Fibroblast of skin of right biceps (primary cell): Measurements from ENCODE around the gene AGAP1.

ENCODE experiments used
- DNase-seq: peaks from one replicate; pipeline ENCODE4 v3.0.0-alpha.2; 2013

The AGAP1 gene

DNA sequence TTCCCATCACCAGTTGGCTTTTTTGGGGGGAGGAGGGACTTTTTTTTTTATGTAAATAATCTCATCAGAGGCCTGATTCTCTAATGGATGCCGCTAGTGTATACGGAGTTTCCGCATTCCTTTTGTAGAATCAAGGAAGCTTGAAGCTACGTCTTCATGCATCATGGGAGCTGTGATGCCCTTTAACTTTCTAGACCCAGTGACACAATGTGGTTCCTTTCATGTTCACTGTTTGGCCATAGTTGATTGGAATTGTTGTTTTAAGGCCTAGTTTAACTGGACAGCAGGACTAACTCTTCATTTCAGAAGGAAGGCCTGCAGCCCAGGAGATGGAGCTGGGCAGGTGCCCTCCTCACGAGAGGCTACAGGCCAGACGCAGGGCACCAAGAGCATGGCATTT is 287.9 kb downstream of the AGAP1 start:
- no peak for DNase-seq

DNA sequence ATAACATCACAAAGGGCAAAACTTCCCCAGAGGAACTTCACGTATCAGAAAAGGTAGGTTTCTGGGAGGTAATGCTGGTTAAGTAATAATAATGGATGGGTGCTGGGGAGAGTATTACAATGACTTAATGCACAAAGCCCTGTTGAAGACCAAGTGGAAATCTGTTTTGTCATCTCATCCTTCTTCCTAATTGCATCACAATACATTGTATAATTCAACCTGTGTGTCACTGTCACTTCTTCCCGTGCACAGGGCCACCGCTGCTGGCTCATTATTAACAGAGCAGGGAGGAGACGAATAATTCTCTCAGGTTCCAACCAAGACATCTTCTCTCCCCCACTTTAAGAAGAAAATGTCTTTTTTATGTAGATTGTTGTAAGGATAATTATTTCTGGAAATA is 290.9 kb downstream of the AGAP1 start:
- no peak for DNase-seq

DNA sequence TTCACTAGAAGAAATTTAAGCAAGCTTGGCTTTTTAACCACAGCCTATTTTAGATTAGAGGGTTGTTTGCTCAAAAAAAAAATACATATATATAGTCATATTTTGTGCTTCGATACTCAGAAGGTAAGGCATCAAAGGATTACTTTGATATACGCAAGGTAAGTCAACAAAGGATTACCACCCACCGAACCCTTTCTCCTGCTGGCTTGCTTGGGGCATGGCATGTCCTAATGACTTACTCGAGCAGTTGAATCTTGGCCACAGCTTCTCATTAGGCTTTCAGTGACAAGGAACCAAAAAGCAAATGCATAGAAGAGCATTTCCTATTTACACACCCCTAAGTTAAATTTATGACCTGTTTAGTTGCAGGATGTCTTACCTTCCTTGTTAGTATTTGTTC is 295.7 kb downstream of the AGAP1 start:
- DNase-seq: no peak

DNA sequence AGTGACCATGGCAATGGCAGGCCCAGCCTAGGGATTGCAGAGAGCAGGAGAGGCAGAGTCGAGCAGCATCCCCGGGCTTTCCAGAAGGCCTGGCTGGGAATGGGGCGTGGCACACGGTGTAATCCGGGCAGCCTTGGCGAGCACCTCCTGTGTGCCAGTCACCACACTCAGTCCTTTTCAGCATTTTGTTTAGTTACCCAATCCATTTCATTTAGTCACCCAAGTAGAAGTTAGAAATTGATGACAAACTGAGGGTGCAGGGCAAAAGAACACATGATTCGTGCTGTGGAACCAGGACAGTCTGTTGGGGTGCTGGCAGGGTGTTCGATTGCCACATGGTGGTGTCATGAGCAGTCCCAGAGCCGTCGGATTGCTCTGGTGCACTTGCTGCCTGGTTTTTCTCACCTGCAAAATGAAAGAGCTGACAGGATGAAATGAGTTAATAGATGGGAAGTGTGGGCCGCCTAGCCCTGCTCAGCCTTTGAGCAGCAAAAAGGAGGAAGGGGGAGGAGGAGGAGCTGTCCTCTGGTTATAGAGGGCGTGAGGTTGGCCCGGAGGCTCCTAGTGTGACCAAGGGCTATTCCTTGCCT is 299.4 kb downstream of the AGAP1 start:
- DNase-seq: peak; percentile 21

DNA sequence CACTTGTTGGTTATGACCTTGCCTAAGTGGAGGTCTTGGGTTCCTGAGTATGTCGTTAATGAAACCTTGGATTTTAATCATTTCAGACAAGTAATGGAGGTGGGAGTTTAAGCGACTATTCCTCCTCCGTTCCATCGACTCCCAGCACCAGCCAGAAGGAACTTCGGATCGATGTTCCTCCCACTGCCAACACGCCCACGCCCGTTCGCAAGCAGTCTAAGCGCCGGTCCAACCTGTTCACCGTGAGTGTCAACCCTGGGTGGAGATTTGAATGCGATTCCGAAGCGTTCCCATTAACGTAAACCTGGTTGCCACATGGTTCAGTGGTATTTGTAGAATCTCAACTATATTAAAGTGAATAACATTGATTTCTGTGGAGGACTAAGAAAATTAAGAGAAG is 305.4 kb downstream of the AGAP1 start:
- no peak for DNase-seq

DNA sequence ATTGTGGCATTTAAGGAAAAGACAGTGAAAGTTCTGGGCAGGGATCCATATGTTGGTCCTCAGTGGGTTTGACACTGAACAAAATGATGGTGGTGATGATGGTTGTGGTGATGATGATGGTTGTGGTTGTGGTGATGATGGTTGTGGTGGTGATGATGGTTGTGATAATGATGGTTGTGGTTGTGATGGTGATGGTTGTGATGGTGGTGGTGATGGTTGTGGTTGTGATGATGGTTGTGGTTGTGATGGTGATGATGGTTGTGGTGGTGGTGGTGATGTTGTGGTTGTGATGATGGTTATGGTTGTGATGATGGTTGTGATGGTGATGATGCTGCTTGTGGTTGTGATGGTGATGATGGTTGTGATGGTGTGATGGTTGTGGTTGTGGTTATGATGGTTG is 308.7 kb downstream of the AGAP1 start:
- DNase-seq: no peak

DNA sequence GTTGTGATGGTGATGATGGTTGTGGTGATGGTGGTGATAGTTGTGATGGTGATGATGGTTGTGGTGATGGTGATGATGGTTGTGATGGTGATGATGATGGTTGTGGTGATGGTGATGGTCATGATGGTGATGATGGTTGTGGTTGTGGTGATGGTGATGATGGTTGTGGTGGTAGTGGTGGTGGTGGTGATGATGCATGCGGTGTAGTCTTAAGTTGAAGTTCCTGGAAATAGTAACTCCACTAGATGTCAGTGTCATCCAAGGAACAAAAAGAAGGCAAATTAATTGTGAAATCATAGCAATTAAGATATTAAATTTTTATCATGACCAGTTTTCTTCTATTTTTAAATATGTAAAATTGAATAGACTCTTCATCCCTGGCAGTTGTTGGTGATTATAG is 309.2 kb downstream of the AGAP1 start:
- peak; percentile 17 for DNase-seq

DNA sequence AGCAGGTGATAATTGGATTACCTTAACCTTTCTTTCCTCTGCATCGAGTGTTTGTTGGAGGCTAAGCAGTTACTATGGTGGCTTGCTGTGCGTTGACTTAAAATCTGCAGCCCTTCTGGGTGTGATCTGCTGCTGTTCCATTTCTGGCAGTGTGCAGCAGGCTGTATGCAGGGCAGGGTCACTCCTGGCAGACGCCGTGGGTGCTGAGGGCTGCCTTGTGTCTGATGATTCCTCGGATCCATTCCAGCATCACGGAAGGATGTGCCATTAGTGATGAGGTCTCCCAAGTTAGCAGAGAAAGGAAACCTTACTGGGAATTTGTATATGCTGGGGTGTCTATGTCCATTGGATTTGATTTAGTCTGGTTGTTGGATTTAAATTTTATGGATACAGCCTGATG is 310.8 kb downstream of the AGAP1 start:
- DNase-seq: no peak

DNA sequence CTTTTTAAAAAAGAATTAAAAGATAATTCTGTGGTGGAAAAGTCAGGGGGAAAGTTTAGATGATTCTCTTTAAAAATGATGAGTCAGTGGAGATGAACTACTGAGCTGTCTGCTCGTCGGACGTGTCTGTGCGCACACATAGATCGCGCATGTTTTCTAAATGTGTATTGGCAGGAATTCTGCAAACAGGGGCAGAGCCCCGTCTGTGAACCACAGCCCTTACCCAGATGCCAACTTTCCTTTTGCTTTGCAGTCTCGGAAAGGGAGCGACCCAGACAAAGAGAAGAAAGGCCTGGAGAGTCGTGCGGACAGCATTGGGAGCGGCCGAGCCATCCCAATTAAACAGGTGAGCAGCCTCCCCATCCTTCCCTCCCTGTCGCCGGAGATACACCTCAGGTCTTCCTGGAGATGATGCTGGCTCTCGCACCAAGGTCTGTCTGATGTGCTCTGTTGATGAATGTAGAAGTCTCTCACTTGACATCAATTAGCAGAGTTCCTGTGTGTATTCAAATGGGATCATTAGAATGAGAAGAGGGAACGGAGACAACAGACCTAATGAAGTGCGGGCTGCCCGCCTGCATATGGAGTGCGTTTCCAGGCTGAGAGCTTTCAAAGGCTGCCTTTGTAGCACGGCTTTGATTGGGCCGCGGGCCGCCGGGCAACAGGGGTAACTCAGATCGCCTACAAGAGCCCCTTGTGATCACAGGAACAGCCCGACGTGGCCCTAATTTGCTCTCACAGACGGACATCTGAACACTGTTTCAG is 313.3 kb downstream of the AGAP1 start:
- DNase-seq: peak; percentile 45

DNA sequence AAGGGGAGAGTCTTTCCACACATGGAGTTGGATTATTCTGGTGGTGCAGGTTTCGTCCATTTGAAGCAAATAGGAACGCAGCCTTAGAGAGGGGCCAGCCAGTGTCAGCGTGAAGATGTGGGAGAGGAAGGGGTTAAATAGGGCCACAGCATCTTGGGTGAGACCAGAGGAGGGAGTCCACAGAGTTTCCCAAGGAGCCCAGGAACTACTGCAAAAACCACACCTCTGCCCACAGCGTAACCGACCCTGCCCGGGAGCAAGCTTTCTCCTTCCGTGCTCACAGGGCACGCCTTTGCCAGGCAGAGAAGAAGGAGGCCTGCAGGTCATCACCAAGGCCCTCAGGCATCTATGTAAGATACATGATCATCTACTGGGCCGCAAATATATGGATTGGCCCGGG is 314.5 kb downstream of the AGAP1 start:
- DNase-seq: no peak

DNA sequence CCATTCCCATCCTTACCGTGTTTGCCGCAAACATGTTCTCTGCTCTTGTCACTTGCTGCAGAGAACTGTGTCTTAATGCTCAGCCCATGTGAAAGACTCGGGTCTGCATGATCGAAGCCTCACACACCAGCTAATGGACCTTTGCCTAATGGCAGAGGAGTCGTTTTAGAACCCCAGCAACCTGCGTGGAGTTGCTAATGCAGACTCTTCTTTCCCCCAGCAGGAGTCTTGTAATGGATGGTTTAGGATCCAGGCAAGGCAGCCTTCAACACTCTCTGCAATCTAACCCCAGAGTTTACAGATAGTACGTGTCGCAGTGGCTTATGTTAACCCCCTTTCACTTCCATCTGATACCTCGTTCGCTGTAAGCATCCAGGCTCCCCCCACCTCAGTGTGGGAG is 316.4 kb downstream of the AGAP1 start:
- no peak for DNase-seq

DNA sequence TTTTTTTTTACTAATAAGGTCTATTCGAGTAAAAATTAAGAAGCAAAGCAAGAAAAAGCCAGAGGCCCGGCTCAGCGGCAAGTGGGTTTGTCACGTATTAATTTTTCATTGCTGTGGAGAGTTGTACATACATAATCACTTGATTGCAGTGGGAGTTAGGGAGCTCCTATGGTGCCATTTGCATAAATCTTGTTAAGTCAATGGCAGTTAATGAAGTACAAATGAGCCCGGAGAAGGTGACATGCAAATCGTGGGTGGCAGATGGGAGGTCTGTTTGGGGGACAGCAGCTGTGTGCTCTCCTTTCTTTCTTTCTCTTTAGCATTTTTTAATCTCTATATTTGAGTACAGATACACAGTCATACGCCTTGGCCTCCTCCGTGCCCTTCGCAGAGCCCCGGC is 317.0 kb downstream of the AGAP1 start:
- no peak for DNase-seq

DNA sequence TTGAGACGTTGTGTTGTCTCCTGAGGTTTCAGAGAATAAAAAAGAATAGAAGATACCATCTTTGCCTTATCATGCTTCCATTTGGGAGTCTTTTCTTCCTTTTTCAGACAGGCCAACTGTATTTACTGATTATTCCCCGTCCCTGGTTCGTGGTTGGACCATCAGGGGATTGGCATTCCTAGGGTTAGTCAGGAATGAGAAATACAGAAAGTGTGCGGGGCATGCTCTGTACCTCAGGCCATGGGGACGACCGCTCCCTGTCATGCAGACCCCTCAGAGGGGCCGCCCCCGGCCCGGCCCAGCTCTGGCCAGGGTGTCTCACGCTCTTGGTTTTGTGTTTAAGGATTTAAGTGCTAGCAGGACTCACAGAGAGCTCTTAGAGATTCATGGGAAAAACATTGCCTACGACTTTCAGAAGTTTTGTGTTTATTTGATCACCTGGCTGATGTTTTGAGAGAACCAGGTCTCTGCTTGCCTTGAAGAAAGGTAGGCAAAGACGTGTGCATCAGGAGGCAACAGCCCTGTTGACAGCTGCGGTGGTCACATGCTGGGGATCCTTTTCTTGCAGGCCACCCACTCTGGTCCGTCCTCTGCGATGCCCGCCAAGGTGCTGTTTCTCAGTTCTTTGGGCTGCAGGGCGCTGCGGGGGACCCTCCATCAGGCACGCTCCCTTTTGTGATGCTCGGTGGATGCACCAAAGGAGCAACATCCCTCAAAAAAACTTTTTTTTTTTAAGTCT is 317.8 kb downstream of the AGAP1 start:
- DNase-seq: peak; percentile 19

DNA sequence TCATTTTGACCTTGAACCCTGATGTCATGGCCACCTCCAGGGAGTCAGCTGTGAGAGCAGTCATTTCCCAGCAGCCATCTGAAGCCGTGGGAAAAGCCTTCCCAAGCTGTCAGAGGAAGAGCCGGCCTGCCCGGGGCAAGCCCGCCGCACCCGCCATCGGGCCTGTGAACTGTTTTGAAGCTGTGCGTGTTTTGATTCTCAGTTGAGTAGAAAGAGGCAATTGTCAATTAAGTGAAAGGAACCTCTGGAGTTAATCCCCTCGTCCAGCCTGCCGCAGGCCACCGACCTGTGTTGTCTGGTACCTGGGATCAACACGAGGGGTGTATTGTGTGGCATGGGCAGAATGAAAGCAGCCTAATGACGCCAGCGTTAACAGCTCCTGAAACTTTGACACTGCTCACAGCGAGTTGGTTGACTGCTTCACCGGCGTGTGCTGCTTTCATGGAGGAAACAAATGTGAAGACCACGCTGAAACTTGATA is 318.4 kb downstream of the AGAP1 start:
- DNase-seq: no peak

DNA sequence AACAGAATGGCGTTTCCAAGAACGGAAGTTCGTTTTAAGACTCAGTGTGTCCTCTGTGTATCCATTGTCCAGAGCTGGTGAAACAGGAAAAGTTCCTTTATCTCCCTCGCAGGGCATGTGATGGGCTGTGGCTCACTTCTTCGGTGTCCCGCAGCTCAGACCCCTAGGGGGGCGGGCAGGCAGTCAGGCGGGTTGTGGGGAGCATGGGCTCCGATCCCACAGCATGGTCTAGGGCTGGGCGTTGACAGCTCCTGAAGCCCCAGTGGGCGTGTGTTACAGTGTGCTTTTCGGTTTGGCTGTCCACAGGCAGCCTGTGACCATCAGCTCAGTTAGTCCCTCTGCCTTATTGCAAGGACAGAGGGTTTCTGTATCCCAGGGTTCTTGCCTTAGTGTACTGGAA is 319.6 kb downstream of the AGAP1 start:
- DNase-seq: no peak

DNA sequence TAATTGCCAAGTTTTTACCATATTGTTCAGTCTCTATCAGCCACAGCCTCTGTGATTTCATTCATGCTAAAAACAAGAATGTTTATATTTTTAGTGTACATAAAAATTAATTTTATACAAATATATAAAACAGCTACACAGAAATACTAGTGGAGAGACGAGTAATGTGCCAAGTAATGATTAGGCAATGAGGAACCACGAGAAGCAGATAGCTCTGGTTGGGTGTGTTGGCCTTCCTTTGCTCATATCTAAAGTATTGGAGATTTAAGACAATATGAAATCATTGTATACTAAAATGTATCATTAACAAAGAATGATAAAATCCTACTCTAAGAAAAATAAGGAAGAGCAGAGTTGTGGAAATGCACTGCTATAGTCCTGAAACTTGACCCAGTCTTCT is 326.7 kb downstream of the AGAP1 start:
- DNase-seq: no peak

DNA sequence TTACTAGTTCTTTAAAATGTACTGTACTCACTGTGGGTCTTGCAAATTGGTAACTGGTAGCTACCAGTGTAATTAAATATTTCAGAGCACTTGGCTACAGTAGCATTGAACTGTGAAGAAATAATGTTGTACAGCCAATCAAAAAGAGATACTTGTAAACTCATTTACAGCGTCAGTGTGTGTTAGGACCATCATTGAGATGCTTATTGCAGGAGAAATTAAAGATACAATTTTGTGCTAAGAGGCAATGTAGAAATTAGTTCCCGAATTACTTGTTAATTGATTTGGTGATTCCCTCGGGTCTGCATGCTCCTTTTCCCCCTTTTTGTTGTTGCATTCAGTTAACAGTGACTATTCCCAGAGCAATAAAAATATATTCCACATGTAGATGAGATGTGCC is 330.5 kb downstream of the AGAP1 start:
- no peak for DNase-seq

DNA sequence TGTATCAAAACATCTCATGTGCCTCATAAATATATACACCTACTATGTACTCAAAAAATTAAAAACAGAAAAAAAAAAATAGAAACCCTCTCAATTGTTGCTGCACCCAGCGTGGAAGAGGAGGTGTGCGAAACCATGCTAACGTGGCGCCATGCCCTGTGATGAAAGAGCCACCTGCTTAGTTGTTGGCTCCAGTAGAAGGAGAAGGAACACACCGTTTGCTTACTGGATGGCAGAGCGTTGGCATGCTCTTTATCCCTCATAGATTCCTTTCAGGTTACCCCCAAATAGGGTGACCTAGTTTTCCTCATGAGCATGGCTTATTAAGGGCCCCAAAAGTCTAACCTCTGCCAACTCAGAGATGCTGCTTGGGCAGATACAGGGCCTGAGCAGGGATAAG is 332.1 kb downstream of the AGAP1 start:
- DNase-seq: no peak

DNA sequence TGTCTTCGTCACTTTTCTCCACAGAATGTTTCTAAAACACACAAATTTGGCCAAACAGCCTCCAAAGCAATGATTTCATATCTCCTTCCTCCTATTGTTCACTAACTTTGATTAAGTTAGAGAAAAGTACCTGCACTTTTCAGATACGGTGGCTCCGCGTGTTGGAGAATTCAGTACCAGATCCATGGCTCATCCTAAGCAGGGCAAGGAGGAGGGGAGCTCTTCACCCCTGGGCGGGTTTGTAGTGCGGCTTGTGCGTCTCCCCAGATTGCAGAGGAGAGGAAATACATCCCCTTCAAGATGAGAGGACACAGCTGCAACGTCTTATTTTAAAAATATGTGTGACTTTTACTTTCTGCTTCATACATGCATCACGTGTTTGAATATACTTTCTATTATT is 333.0 kb downstream of the AGAP1 start:
- DNase-seq: no peak

DNA sequence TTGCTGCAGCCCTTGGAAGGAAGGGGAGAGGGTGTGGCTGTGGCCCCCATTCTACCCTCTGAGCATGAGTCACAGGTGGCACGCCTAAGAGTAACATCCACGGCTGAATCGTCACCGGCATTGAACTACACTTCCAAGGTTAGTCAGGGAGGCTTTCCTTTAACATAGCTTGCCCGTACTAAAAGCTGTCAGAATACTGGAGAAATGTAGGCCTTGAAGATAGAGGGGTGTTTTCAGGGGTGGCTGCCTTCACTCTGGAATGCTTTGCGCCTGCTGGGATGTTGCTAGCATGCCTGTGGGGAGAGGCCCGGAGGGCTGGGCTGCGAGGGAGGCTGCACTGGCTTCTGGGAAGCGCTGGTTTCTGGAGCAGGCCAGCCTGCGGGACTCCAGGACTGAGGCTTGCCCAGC is 333.7 kb downstream of the AGAP1 start:
- DNase-seq: peak; percentile 62

DNA sequence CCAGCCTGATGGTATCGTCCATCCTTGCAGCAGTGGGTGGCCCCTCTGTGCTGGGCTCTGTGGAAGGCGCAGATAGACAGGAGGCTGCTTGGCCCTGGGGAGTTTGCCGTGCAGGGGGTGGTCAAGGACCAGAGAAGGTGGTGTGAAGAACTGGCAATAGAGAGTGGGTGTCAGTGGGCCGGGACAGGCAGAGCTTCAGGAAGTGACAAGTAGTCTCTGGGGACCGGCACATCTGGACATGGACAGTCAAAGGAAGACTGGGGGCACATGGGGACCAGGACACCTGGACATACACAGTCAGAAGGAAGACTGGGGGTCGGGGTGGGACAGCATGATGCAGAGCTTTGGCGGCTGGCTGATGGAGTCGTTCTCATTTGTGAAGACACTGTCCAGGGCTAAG is 335.9 kb downstream of the AGAP1 start:
- DNase-seq: no peak

DNA sequence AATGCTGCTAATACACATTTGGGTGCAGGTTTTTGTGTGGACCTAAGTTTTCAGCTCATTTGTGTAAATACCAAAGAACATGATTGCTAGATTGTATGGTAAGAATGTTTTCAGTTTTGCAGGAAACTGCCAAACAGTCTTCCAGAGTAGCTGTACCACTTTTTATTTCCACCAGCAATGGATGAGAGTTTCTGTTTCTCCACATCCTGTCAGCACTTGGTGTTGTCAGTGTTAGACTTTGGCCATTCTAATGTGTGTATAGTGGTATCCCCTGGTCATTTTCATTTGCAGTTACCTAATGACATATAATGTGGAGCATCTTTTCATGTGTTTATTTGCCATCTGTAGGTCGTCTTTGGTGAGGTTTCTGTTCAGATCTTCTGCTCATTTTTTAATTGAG is 337.9 kb downstream of the AGAP1 start:
- no peak for DNase-seq

DNA sequence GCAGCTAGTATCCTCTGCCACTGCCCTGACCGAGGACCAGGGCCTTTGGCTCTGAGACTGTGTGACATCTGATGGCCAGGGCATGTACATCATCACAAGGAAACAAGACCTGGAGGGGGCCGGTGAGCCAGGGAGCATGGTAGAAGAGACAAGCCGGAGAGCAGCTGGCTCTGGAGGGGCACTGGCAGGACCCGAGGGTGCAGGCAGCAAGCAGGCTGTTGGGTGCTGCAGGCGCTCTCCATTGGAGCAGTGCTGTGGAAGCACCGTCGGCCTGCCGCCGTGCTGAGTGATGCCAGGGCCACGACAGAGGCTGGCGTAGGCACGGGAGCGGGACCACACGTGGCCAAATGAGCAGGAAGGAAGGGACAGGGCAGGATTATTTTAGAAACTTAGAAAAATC is 339.1 kb downstream of the AGAP1 start:
- DNase-seq: no peak

DNA sequence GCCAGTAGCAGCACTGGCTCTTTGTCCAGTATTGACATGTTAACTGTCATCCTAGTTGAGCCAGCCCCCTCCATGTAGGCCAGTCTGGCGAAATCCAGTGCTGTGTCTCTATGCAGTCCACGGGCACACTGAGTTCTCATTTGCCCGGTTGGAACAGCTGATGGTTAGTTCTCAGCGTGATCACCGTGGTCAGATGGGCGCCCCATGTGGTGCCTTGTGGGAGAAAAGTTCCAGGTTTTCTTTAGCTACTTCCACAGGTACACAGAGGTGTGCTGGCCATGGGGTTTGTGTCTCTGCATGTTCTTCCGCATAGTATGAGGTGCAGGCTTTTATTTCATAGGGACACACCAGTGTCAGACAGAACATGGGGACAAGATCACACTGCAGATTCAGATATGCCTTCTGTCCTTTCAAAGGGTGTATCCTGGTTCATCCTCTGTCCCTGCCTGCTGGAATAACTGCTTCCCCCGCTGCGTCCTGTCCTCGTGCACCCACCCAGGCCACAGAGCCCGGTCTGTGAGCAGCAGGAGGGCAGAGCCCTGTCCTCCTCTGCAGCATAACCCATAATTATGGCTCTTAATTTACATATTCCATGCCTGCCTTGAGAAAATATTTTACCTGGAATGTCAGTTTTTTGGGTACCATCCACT is 340.3 kb downstream of the AGAP1 start:
- no peak for DNase-seq
